Adrenal gland (tissue), 12 donors: ENCODE measurements around the gene CACNA1G. TPM values are rescaled to one million over a fixed set of nuclear protein-coding genes. Genes with fewer than 3 reads are reported as not detected.

Experiments used
- DNase-seq, 7 donors: peaks; one replicate each; pipeline ENCODE4 v3.0.0-alpha.2; 2019 to 2020
- H3K27ac ChIP-seq, 5 donors: fragments of 200-600 bp; sonication (generic) in 4 of 5; 1 replicate in 3 of 5; 2 replicates in 2 of 5; pipeline versions ENCODE4 v1.5.1 to v1.8.0; 2016 to 2020; ENCODE audit warnings: mild to moderate bottlenecking in 1 of 5
- H3K27me3 ChIP-seq: fragments of 200-600 bp; 2 replicates; pipeline ENCODE4 v1.8.0; 2021
- H3K36me3 ChIP-seq, 2 donors: fragments of 200-600 bp; replicated peaks in 1 of 2; 1 replicate in 1 of 2; 2 replicates in 1 of 2; pipeline versions ENCODE4 v1.5.1 to v1.8.0; 2018 to 2022
- H3K4me1 ChIP-seq, 2 donors: fragments of 200-600 bp; replicated peaks in 1 of 2; 1 replicate in 1 of 2; 2 replicates in 1 of 2; pipeline versions ENCODE4 v1.5.1 to v1.8.0; 2018 to 2021
- H3K4me3 ChIP-seq, 4 donors: fragments of 200-600 bp; sonication (generic) in 3 of 4; one replicate each; pipeline ENCODE4 v1.5.1; 2016 to 2018
- H3K9me3 ChIP-seq, 3 donors: fragments of 200-600 bp; sonication (generic) in 1 of 3; replicated peaks in 1 of 3; 1 replicate in 2 of 3; 2 replicates in 1 of 3; pipeline versions ENCODE4 v1.5.1 to v1.8.0; 2016 to 2021
- CTCF ChIP-seq, 6 experiments: fragments of 450-650 bp in 4 of 6; fragments of 200-600 bp in 2 of 6; sonication (generic) in 1 of 6; IDR thresholded peaks; 1 replicate in 5 of 6; 2 replicates in 1 of 6; pipeline versions ENCODE4 v1.5.1 to v1.8.0; 2016 to 2021; ENCODE audit warnings: antibody characterized with exemption in 6 of 6, mild to moderate bottlenecking in 2 of 6, moderate library complexity in 1 of 6
- POLR2A ChIP-seq, 2 donors: fragments of 450-650 bp; IDR thresholded peaks; one replicate each; pipeline ENCODE4 v1.6.1; 2017; ENCODE audit warnings: antibody characterized with exemption in 2 of 2, mild to moderate bottlenecking in 2 of 2, moderate library complexity in 1 of 2
- WGBS, 4 donors: extraction: QIAGEN DNeasy Blood & Tissue Kit in 2 of 4; methylation state at CpG; one replicate each; pipeline versions ENCODE4 v1.1.5 to v1.1.7; 2013 to 2017; 5-methylcytosine and 5-hydroxymethylcytosine counted together
- intact Hi-C, 2 donors: fragments of 100-400 bp; cut with DNase I; formaldehyde crosslinking; loops; one replicate each; pipeline versions ENCODE4 v1.14.1 to v1.15.0; 2022 to 2023
- polyA plus RNA-seq, 3 donors: library from polyadenylated mRNA; stranded (reverse); fragments of 200-250 nt in 2 of 3; fragments of 350-450 nt in 1 of 3; fragmentation: Illumina TruSeq in 1 of 3; extraction: RNeasy Lipid Tissue Mini Kit (QIAGEN cat#74804) in 1 of 3; gene quantifications; one replicate each; pipeline ENCODE4 v1.2.3, GENCODE V29; 2013 to 2014
- total RNA-seq, 9 donors: library from RNA; depleted of rRNA in 4 of 9; stranded (reverse); fragments of >200 nt in 4 of 9; fragments of 120-200 nt in 1 of 9; fragmentation: NEBNext Ultra II Directional in 1 of 9; extraction: Animal tissue kit (Norgen Biotek cat#: 25700) in 1 of 9; gene quantifications; one replicate each; pipeline versions ENCODE4 v1.1.0 to v1.2.4, GENCODE V29; 2013 to 2023
- donor health status: healthy with polysubstance abuse.
- donor health status: Bipolar disorder and iron deficiency.
- donor health status: DM: yes; HTN: yes; CAD: no.
- donor health status: DM: no; HTN: no; CAD: no.
- donor health status: DM: no; HTN: no; CAD: no.
- donor health status: DM: yes; HTN: yes; CAD: no.

The CACNA1G gene
- total and polyA plus RNA-seq, 12 donors, result 0.05 to 2.6 (median 0.14) TPM; not detected in 1

- peaks cover 6% of the 10 kb centered on the region for H3K27me3 ChIP-seq
- H3K4me3 ChIP-seq, result no peak overlapping the region
- H3K9me3 ChIP-seq, result no peaks in the 10 kb centered on the region
- 41 to 73% (median 57%) methylated on average over 2 of the region's 2 CpGs for WGBS, 4 donors
- no peak overlapping the region for H3K27ac ChIP-seq
- TF ChIP-seq CTCF (IDR thresholded peaks at IDR 0.05) (no peak), POLR2A (IDR thresholded peaks at IDR 0.05) (no peak)
- no peaks in the 10 kb centered on the region for H3K36me3 ChIP-seq
- intact Hi-C loops, result no loop called here
- DNase-seq, result no peak
- H3K4me1 ChIP-seq, result no peaks in the 10 kb centered on the region
Observed at GRCh38 chr17:50566886-50567285, 6.4 kb downstream of the CACNA1G start.

DNA sequence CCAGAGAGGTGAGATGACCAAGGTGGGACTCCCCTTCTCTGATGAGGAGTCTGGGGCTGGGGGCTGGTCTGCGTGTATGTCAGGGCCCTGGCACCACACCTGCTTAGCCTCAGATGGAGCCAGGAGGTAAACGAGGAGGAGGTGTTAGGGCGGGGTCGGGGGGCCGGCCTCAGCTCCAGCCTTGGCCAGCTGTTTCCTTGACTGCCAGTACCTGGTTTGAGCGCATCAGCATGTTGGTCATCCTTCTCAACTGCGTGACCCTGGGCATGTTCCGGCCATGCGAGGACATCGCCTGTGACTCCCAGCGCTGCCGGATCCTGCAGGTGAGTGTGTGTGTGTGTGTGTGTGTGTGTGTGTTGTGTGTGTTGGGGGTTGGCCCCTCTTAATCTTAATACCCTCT lies 8.1 kb downstream of the CACNA1G start:
- Histone ChIP-seq H3K27ac (no peak overlapping the region), H3K36me3 (no peaks in the 10 kb centered on the region), H3K9me3 (no peaks in the 10 kb centered on the region), H3K4me1 (no peaks in the 10 kb centered on the region), H3K27me3 (no peaks in the 10 kb centered on the region), H3K4me3 (no peak overlapping the region)
- TF ChIP-seq POLR2A (IDR thresholded peaks at IDR 0.05) (no peak), CTCF (IDR thresholded peaks at IDR 0.05) (no peak)
- intact Hi-C loops, result no loop called here
- DNase-seq, result no peak
- WGBS, 4 donors, result 90 to 93% (median 91%) methylated on average over 9 to 12 of the region's 12 CpGs

DNA sequence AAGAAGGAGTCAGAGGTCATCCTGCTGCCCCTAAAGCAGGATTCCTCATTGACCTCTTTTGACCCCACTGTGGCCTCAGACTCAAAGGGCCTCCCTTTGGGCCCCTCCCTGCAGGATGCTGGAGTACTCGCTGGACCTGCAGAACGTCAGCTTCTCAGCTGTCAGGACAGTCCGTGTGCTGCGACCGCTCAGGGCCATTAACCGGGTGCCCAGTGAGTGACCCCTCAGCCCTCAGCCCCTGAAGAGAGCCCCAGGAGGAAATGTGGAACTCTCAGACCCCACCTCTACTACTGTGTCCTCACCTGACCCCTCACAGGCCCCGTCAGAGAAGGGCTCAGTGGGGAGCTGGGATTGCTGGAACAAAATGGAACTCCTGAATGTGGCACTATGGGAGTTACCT lies 9.1 kb downstream of the CACNA1G start:
- no peak for DNase-seq
- no peak for TF ChIP-seq POLR2A (IDR thresholded peaks at IDR 0.05)
- no peak for TF ChIP-seq CTCF (IDR thresholded peaks at IDR 0.05)
- no peak overlapping the region for H3K27ac ChIP-seq
- no peaks in the 10 kb centered on the region for H3K27me3 ChIP-seq
- H3K36me3 ChIP-seq, result no peaks in the 10 kb centered on the region
- no peak overlapping the region for H3K4me3 ChIP-seq
- no peaks in the 10 kb centered on the region for H3K9me3 ChIP-seq
- no peaks in the 10 kb centered on the region for H3K4me1 ChIP-seq
- WGBS, 4 donors, result 80 to 100% (median 91%) methylated on average over 1 to 7 of the region's 7 CpGs
- intact Hi-C loops, result no loop called here

GRCh38 chr17:50570032-50570431 lies 9.5 kb downstream of the CACNA1G start:
- Histone ChIP-seq H3K9me3 (no peaks in the 10 kb centered on the region), H3K4me1 (no peaks in the 10 kb centered on the region), H3K27ac (no peak overlapping the region), H3K27me3 (no peaks in the 10 kb centered on the region), H3K36me3 (no peaks in the 10 kb centered on the region), H3K4me3 (no peak overlapping the region)
- intact Hi-C loops, result no loop called here
- DNase-seq, result no peak
- WGBS, 4 donors, result 78 to 94% (median 88%) methylated on average over 8 of the region's 8 CpGs
- TF ChIP-seq POLR2A (IDR thresholded peaks at IDR 0.05) (no peak), CTCF (IDR thresholded peaks at IDR 0.05) (no peak)
